ENCODE measurements around the gene DHX34. TPM values are rescaled to one million over a fixed set of nuclear protein-coding genes. Genes with fewer than 3 reads are reported as not detected.

The DHX34 gene
- total RNA-seq, 1 experiment from 2014 or later = 23.0 TPM

- peaks cover 45% of the 10 kb centered on the region for H3K36me3 ChIP-seq (ENCODE audit: low read depth)
Measured at GRCh38 chr19:47375694-47376588, 26.8 kb downstream of the DHX34 start.

DNA sequence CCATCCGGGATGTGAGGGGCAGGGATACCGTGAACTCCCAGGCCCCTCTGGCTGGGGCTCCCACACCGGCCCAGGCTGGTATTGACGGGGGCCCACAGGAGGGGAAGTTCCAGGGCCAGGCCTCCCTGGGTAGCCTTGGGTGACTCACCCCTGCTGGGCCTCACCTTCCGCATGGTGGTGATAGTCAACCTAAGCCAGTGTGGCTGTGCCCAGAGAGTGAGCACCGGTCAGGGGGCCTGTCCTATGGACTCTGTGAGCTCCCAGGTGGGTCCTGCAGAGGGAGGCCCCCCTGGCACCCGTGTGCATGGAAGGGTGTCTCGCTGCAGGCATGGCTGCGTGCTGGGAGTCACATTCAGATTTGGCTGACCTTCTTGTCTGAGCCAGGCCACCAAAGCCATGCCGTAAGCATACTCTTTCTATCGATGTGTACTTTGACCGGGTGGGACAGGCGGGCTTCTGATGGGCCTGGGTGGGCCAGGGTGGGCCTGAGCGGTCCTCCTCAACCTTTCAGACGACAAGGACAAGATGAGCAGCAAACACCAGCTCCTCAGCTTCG is 27.6 kb downstream of the DHX34 start:
- CTCF ChIA-PET = no interaction called here
- POLR2A ChIA-PET (ENCODE audit: unreplicated experiment) = interaction anchor here (0.6 kb wide), 1 partner anchor 20 kb away, joined by 5 read pairs; no protein-coding TSS in a partner anchor

More at GRCh38 chr19:47375694-47376588, 26.8 kb downstream of the DHX34 start:
- DNase-seq = no peak
- no peak overlapping the region for H3K4me3 ChIP-seq
- TF ChIP-seq EZH2 (IDR thresholded peaks at IDR 0.05; ENCODE audit: low read depth) = no peak
- TF ChIP-seq, protein P1, sequence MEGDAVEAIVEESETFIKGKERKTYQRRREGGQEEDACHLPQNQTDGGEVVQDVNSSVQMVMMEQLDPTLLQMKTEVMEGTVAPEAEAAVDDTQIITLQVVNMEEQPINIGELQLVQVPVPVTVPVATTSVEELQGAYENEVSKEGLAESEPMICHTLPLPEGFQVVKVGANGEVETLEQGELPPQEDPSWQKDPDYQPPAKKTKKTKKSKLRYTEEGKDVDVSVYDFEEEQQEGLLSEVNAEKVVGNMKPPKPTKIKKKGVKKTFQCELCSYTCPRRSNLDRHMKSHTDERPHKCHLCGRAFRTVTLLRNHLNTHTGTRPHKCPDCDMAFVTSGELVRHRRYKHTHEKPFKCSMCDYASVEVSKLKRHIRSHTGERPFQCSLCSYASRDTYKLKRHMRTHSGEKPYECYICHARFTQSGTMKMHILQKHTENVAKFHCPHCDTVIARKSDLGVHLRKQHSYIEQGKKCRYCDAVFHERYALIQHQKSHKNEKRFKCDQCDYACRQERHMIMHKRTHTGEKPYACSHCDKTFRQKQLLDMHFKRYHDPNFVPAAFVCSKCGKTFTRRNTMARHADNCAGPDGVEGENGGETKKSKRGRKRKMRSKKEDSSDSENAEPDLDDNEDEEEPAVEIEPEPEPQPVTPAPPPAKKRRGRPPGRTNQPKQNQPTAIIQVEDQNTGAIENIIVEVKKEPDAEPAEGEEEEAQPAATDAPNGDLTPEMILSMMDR (conservative IDR thresholded peaks at IDR 0.05) = no peak
- H3K4me1 ChIP-seq (replicated peaks; ENCODE audit: insufficient read depth) = no peaks in the 10 kb centered on the region
- CTCF ChIA-PET = no interaction called here
- H3K9me3 ChIP-seq (ENCODE audit: insufficient read depth, low read depth) = no peaks in the 10 kb centered on the region
- no TSS peak for BruUV-seq (replicated peaks)
- H3K4me2 ChIP-seq = no peak overlapping the region
- peaks cover 5% of the 10 kb centered on the region for H4K20me1 ChIP-seq (ENCODE audit: insufficient read depth)
- H2AFZ ChIP-seq = no peak overlapping the region
- POLR2A ChIA-PET (ENCODE audit: unreplicated experiment) = interaction anchor here (0.6 kb wide), 1 partner anchor 19 kb away, joined by 5 read pairs; no protein-coding TSS in a partner anchor
- intact Hi-C loops (cut with micrococcal nuclease; ENCODE audit: unreplicated experiment) = no loop called here
- no peaks in the 10 kb centered on the region for H3K9me2 ChIP-seq (ENCODE audit: insufficient read depth)
- peaks cover under 1% of the 10 kb centered on the region; the same call in 1 of the 2 replicates for H3K79me2 ChIP-seq (ENCODE audit: low read depth)
- no peak overlapping the region for H3K27ac ChIP-seq
- peaks cover 16% of the 10 kb centered on the region; the same call in 1 of the 2 replicates for H3F3A ChIP-seq (ENCODE audit: insufficient read depth, low read depth)
- no peaks in the 10 kb centered on the region for H3K27me3 ChIP-seq (ENCODE audit: insufficient read depth, low read depth)

DNA sequence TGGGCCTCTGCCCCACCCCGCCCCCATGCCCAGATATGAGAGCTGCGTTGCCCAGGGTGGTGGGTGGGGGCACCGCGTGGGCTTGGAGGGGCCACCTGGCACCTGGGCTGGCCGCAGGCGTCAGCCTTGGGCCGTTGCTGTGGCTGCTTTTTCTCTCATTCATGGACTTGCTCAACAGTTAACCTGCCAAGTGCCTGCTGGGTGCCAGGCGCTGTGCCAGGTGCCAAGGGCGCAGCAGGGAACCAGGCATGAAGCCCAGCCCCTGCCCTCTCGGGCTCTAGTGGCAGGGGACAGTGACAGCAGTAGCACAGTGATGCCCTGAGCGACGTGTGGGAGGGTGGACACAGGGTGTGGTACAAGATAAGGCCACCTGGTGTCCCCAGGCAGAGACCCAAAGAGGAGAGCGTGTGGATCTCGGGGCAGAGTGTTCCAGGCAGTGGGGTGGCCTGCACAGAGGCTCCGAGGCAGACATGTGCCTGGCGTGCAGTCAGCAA is 28.1 kb downstream of the DHX34 start:
- Histone ChIP-seq H3K9me3 (ENCODE audit: insufficient read depth, low read depth) (no peaks in the 10 kb centered on the region), H4K20me1 (ENCODE audit: insufficient read depth) (peaks cover 5% of the 10 kb centered on the region), H3K9me2 (ENCODE audit: insufficient read depth) (no peaks in the 10 kb centered on the region), H3F3A (ENCODE audit: insufficient read depth, low read depth) (peaks cover 20% of the 10 kb centered on the region; the same call in 1 of the 2 replicates), H3K79me2 (ENCODE audit: low read depth) (no peaks in the 10 kb centered on the region), H3K4me2 (no peak overlapping the region), H2AFZ (no peak overlapping the region), H3K27ac (no peak overlapping the region), H3K4me1 (replicated peaks; ENCODE audit: insufficient read depth) (no peaks in the 10 kb centered on the region), H3K27me3 (ENCODE audit: insufficient read depth, low read depth) (no peaks in the 10 kb centered on the region), H3K4me3 (no peak overlapping the region), H3K36me3 (ENCODE audit: low read depth) (peaks cover 33% of the 10 kb centered on the region)
- intact Hi-C loops (cut with micrococcal nuclease; ENCODE audit: unreplicated experiment) = no loop called here
- no peak for DNase-seq
- no TSS peak for BruUV-seq (replicated peaks)
- TF ChIP-seq EZH2 (IDR thresholded peaks at IDR 0.05; ENCODE audit: low read depth) = no peak
- TF ChIP-seq, protein P1 (conservative IDR thresholded peaks at IDR 0.05) = no peak
- CTCF ChIA-PET = no interaction called here
- POLR2A ChIA-PET (ENCODE audit: unreplicated experiment) = no interaction called here

More for the DNA sequence above, 27.6 kb downstream of the DHX34 start:
- Histone ChIP-seq H3K9me3 (ENCODE audit: insufficient read depth, low read depth) (no peaks in the 10 kb centered on the region), H3K36me3 (ENCODE audit: low read depth) (peaks cover 37% of the 10 kb centered on the region), H3K4me3 (no peak overlapping the region), H3K4me1 (replicated peaks; ENCODE audit: insufficient read depth) (no peaks in the 10 kb centered on the region), H4K20me1 (ENCODE audit: insufficient read depth) (peaks cover 5% of the 10 kb centered on the region), H2AFZ (no peak overlapping the region), H3K9me2 (ENCODE audit: insufficient read depth) (no peaks in the 10 kb centered on the region), H3K79me2 (ENCODE audit: low read depth) (no peaks in the 10 kb centered on the region), H3F3A (ENCODE audit: insufficient read depth, low read depth) (peaks cover 15% of the 10 kb centered on the region; the same call in 1 of the 2 replicates), H3K27me3 (ENCODE audit: insufficient read depth, low read depth) (no peaks in the 10 kb centered on the region), H3K4me2 (no peak overlapping the region), H3K27ac (no peak overlapping the region)
- BruUV-seq (replicated peaks) = no TSS peak
- intact Hi-C loops (cut with micrococcal nuclease; ENCODE audit: unreplicated experiment) = no loop called here
- no peak for DNase-seq
- TF ChIP-seq EZH2 (IDR thresholded peaks at IDR 0.05; ENCODE audit: low read depth) = no peak
- TF ChIP-seq, protein P1 (conservative IDR thresholded peaks at IDR 0.05) = no peak

Data from PC-9 (cell line).